HUES48 (cell line): Measurements from ENCODE around the gene ZXDC.

ENCODE experiments used
- H3K27ac ChIP-seq: one replicate; pipeline ENCODE4 v1.7.0; 2013; ENCODE audit warnings: low read depth, low read length, inconsistent platforms
- H3K27me3 ChIP-seq: 2 replicates; pipeline ENCODE4 v1.6.1; 2013; ENCODE audit warnings: mild to moderate bottlenecking, low read length; ENCODE audit not compliant: control insufficient read depth, insufficient read depth
- H3K36me3 ChIP-seq: 2 replicates; pipeline ENCODE4 v1.6.1; 2013; ENCODE audit warnings: low read length; ENCODE audit not compliant: control insufficient read depth, insufficient read depth
- H3K4me1 ChIP-seq: 2 replicates; pipeline ENCODE4 v1.6.1; 2013; ENCODE audit warnings: mild to moderate bottlenecking, low read length; ENCODE audit not compliant: control insufficient read depth, insufficient read depth
- H3K4me3 ChIP-seq: 2 replicates; pipeline ENCODE4 v1.5.1; 2013; ENCODE audit warnings: mild to moderate bottlenecking, low read depth, low read length
- H3K9ac ChIP-seq: 2 replicates; pipeline ENCODE4 v1.6.1; 2013; ENCODE audit warnings: mild to moderate bottlenecking, low read depth, low read length, moderate library complexity
- H3K9me3 ChIP-seq: 2 replicates; pipeline ENCODE4 v1.6.1; 2013; ENCODE audit warnings: low read length; ENCODE audit not compliant: control insufficient read depth, insufficient read depth

The ZXDC gene

GRCh38 chr3:126448893-126449180 is 26.9 kb downstream of the ZXDC start:
- H3K27me3 ChIP-seq: no peaks in the 10 kb centered on the region
- H3K36me3 ChIP-seq: peaks cover 38% of the 10 kb centered on the region
- H3K9ac ChIP-seq: no peak overlapping the region
- H3K9me3 ChIP-seq: no peaks in the 10 kb centered on the region
- no peaks in the 10 kb centered on the region; the same call in 1 of the 2 replicates for H3K4me1 ChIP-seq
- no peak overlapping the region for H3K4me3 ChIP-seq
- no peak overlapping the region for H3K27ac ChIP-seq

GRCh38 chr3:126448136-126448892 is 27.4 kb downstream of the ZXDC start:
- peaks cover 33% of the 10 kb centered on the region for H3K36me3 ChIP-seq
- H3K4me3 ChIP-seq: no peak overlapping the region
- H3K9ac ChIP-seq: no peak overlapping the region
- H3K9me3 ChIP-seq: no peaks in the 10 kb centered on the region
- H3K4me1 ChIP-seq: peaks cover 1% of the 10 kb centered on the region; the same call in 1 of the 2 replicates
- no peaks in the 10 kb centered on the region for H3K27me3 ChIP-seq
- H3K27ac ChIP-seq: no peak overlapping the region

DNA sequence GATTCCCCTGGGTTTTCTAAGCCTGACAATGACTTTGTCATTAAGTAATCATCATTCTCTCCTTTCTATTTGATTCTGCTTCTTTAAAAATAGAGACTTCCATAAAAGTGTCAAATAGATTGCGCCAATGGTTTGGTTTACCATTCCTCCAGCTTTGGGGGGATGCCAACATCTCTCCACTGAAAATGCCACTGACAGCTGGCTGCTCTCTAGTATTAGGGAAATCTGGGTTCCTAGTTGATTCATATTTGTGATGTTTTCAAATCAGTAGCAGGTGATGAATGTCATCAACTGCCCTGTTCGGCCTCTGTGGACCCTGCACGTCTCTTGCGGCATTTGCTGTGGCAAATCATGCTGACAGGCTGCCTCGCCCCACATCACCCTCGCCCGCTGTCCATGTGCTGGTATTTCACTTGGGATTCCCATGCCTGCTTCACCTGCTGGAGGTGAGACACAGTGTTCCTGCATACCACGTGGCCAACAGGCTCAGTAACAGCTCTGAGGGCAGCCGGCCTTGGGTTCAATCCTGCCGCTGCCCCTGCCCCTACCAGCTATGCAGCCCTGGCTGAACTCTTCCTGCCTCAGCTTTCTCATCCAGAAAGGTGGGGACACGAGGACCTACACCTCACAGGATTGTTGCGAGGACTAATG is 28.1 kb downstream of the ZXDC start:
- Histone ChIP-seq H3K27ac (no peak overlapping the region), H3K4me3 (no peak overlapping the region), H3K27me3 (no peaks in the 10 kb centered on the region), H3K9ac (no peak overlapping the region), H3K9me3 (no peaks in the 10 kb centered on the region), H3K36me3 (peaks cover 30% of the 10 kb centered on the region), H3K4me1 (peaks cover 5% of the 10 kb centered on the region; the same call in 1 of the 2 replicates)

DNA sequence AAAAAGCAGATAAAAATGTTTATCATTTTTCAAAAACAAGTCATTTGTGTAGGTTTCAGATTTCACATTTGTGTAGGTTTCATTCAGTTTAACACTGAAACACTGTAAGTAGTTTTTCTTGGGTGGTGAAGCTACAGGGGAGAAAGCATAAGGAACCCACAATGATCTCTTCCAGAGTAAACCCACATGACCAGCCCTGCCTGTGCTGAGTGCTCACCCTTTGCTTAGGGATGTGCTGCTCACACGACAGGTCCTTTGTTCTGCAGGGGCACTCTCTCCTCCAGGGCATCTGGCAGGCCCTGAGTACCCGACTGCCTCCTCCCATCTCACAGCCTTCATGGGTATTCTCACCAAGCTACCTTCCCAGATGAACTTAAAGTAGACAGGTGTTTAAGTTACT is 28.9 kb downstream of the ZXDC start:
- Histone ChIP-seq H3K9ac (no peak overlapping the region), H3K4me3 (no peak overlapping the region), H3K36me3 (peaks cover 23% of the 10 kb centered on the region), H3K9me3 (no peaks in the 10 kb centered on the region), H3K27me3 (no peaks in the 10 kb centered on the region), H3K4me1 (peaks cover 5% of the 10 kb centered on the region; the same call in 1 of the 2 replicates), H3K27ac (no peak overlapping the region)

- H3K27ac ChIP-seq: no peak overlapping the region
- H3K27me3 ChIP-seq: no peaks in the 10 kb centered on the region
- H3K36me3 ChIP-seq: peaks cover 18% of the 10 kb centered on the region
- H3K9me3 ChIP-seq: no peaks in the 10 kb centered on the region
- H3K9ac ChIP-seq: no peak overlapping the region
- H3K4me3 ChIP-seq: no peak overlapping the region
- peaks cover 5% of the 10 kb centered on the region; the same call in 1 of the 2 replicates for H3K4me1 ChIP-seq
Observed at GRCh38 chr3:126446301-126446700, 29.4 kb downstream of the ZXDC start.

DNA sequence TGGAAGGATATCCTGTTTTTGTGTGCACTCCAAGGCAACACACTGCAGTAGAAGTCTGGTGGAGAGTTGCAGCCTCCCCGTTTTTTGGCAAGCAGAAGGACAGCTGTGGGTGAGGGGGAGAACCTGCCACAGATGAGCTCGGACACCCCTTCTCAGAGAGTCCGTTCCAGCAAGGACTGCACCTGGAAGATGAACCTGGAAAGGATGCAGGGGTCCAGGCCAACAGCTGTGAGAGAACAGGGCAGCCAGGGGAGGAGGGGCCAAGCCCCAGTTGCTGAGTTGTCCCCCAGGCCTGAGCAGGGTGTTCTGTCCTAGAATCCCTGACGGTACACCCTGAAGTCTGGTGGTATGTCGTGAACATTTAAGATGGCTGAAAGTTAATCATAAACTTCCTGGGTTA is 30.2 kb downstream of the ZXDC start:
- H3K9ac ChIP-seq: no peak overlapping the region
- H3K27me3 ChIP-seq: no peaks in the 10 kb centered on the region
- 0 out of 2 replicates have a peak, but pooled peaks cover 13% of the 10 kb centered on the region for H3K36me3 ChIP-seq
- no peaks in the 10 kb centered on the region for H3K9me3 ChIP-seq
- peaks cover 5% of the 10 kb centered on the region; the same call in 1 of the 2 replicates for H3K4me1 ChIP-seq
- H3K4me3 ChIP-seq: no peak overlapping the region
- H3K27ac ChIP-seq: no peak overlapping the region

GRCh38 chr3:126442856-126443242 is 32.8 kb downstream of the ZXDC start:
- Histone ChIP-seq H3K36me3 (peaks cover 14% of the 10 kb centered on the region), H3K4me1 (peaks cover 5% of the 10 kb centered on the region; the same call in 1 of the 2 replicates)

DNA sequence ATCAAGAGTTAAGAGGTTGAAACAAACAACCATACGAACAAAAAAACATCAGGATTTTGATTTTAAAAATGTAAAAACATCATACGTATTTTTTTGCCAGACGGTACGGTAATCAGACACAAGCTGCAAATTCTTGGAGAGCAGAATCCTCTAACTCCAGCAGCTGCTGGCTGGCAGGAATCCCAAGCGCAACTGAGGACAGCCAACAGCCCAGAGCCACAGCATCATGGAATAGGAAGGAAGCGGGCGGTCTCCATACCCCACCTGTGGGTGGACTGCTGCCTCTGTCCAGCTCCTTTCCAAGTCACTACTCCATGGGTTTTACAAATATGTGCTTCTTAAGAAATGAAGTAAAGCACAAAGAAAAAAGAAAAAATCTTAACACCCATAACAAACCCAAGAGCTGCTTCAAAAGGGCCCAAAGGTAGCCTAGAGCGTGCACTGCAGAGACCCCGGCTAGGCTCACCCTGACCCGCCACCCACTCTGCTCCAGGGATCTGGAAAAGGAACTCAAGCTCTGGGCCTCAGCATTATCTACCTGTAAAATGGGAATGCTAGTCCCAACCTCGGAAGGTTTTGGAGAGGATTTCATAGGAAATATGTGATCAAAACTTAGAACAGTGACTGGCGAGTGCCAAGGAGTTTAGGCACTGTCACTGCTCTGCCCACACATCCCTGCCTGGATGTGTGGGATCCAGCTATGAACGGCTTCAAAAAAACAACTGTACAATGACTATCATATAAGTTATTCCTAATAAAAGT is 33.4 kb downstream of the ZXDC start:
- Histone ChIP-seq H3K9me3 (no peaks in the 10 kb centered on the region), H3K4me1 (peaks cover 5% of the 10 kb centered on the region; the same call in 1 of the 2 replicates), H3K4me3 (no peak overlapping the region), H3K27ac (no peak overlapping the region), H3K9ac (no peak overlapping the region), H3K27me3 (no peaks in the 10 kb centered on the region), H3K36me3 (peaks cover 15% of the 10 kb centered on the region)

More at GRCh38 chr3:126442856-126443242, 32.8 kb downstream of the ZXDC start:
- Histone ChIP-seq H3K9ac (no peak overlapping the region), H3K9me3 (no peaks in the 10 kb centered on the region), H3K27me3 (no peaks in the 10 kb centered on the region), H3K27ac (no peak overlapping the region), H3K4me3 (no peak overlapping the region)

- H3K9ac ChIP-seq: no peak overlapping the region
- H3K27me3 ChIP-seq: no peaks in the 10 kb centered on the region
- H3K4me1 ChIP-seq: peaks cover 5% of the 10 kb centered on the region; the same call in 1 of the 2 replicates
- peaks cover 18% of the 10 kb centered on the region for H3K36me3 ChIP-seq
- H3K4me3 ChIP-seq: no peak overlapping the region
- no peaks in the 10 kb centered on the region for H3K9me3 ChIP-seq
- H3K27ac ChIP-seq: no peak overlapping the region
Observed at GRCh38 chr3:126441256-126441880, 34.3 kb downstream of the ZXDC start.

DNA sequence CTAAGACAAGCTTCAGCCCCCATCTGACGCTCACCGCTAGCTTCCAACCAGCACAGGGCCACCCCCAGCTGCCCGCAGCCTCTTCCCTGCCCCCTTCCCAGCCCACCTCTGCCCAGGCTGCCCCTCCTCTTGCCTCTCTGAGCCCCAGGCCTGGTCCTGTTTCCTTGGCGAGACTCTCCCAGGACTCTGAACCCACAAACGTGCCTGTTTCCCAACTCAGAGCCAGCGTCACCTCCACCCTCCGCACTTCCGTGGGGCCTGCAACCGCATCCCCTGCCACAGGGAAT is 35.0 kb downstream of the ZXDC start:
- no peak overlapping the region for H3K4me3 ChIP-seq
- no peak overlapping the region for H3K9ac ChIP-seq
- H3K4me1 ChIP-seq: peaks cover 5% of the 10 kb centered on the region; the same call in 1 of the 2 replicates
- H3K36me3 ChIP-seq: peaks cover 21% of the 10 kb centered on the region
- no peak overlapping the region for H3K27ac ChIP-seq
- H3K9me3 ChIP-seq: no peaks in the 10 kb centered on the region
- H3K27me3 ChIP-seq: no peaks in the 10 kb centered on the region
